GM12878 (cell line): ENCODE data around the gene EPB41L1. TPM values are rescaled to one million over a fixed set of nuclear protein-coding genes. Genes with fewer than 3 reads are reported as not detected.

Source experiments
- ATAC-seq: fragments of 200-7000 bp; cut with Tn5 transposase; 3 replicates; pipeline ENCODE4 v1.9.1; 2020; ENCODE audit warnings: mild to moderate bottlenecking, moderate library complexity
- BruUV-seq: library from RNA; stranded (reverse); fragments of 400-500 nt; replicated peaks from 2 replicates; lab custom pipeline; 2021; lab: Mats Ljungman, UMichigan
- CTCF ChIA-PET: fragments of 300-600 bp; sonication (Branson Sonifier 250); formaldehyde crosslinking; extraction: SDS; loops from one replicate; lab custom pipeline; 2021; ENCODE audit warnings: inconsistent platforms; lab: Yijun Ruan, JAX
- POLR2A ChIA-PET: fragments of 350-600 bp; formaldehyde crosslinking; extraction: SDS; loops from one replicate; lab custom pipeline; 2021; ENCODE audit warnings: inconsistent platforms; lab: Charles Lee
- RAD21 ChIA-PET: fragments of 300-600 bp; sonication (Branson Sonifier 250); formaldehyde crosslinking; loops from one replicate; lab custom pipeline; 2023; ENCODE audit warnings: antibody characterized with exemption; ENCODE audit not compliant: unreplicated experiment; lab: Charles Lee
- SMC1A ChIA-PET: fragments of 300-600 bp; sonication (Branson Sonifier 250); formaldehyde crosslinking; loops from one replicate; lab custom pipeline; 2023; ENCODE audit not compliant: unreplicated experiment, uncharacterized antibody; lab: Charles Lee
- DNase-seq: peaks from one replicate; pipeline ENCODE4 v3.0.0-alpha.2; 2011; ENCODE audit warnings: low read depth, low spot score
- FAIRE-seq: peaks from 3 replicates; lab custom pipeline; 2011; peaks lifted over from hg19 to GRCh38; lab: Jason Lieb, UNC
- H2AFZ ChIP-seq: 2 replicates; pipeline ENCODE4 v1.6.0; 2011; ENCODE audit warnings: low read depth, low read length, control low read depth; ENCODE audit not compliant: control insufficient read depth
- H3K27ac ChIP-seq: 2 replicates; pipeline ENCODE4 v1.5.1; 2011; ENCODE audit warnings: control low read depth; ENCODE audit not compliant: control insufficient read depth, insufficient read depth
- H3K27me3 ChIP-seq, 2 experiments: replicated peaks in 1 of 2; 2 replicates each; pipeline versions ENCODE4 v1.6.0 to v1.6.1; 2011; ENCODE audit warnings: low read length in 1 of 2; ENCODE audit not compliant: control insufficient read depth in 2 of 2, insufficient read depth in 2 of 2
- H3K36me3 ChIP-seq, 2 experiments: 2 replicates each; pipeline ENCODE4 v1.5.1; 2011; ENCODE audit warnings: low read length in 1 of 2; ENCODE audit not compliant: control insufficient read depth in 2 of 2, insufficient read depth in 2 of 2
- H3K4me1 ChIP-seq: 2 replicates; pipeline ENCODE4 v1.6.1; 2011; ENCODE audit warnings: mild to moderate bottlenecking, low read length, moderate library complexity, mixed read lengths; ENCODE audit not compliant: control insufficient read depth, insufficient read depth
- H3K4me2 ChIP-seq: 2 replicates; pipeline ENCODE4 v1.6.0; 2011; ENCODE audit warnings: control low read depth; ENCODE audit not compliant: control insufficient read depth, insufficient read depth
- H3K4me3 ChIP-seq: fragments of 200-600 bp; sonication (generic); 2 replicates; pipeline ENCODE4 v1.5.1; 2016
- H3K79me2 ChIP-seq: 2 replicates; pipeline ENCODE4 v1.6.0; 2011; ENCODE audit warnings: low read length; ENCODE audit not compliant: control insufficient read depth, insufficient read depth
- H3K9ac ChIP-seq: 2 replicates; pipeline ENCODE4 v1.8.0; 2011; ENCODE audit warnings: low read length, control low read depth, mixed read lengths; ENCODE audit not compliant: control insufficient read depth, insufficient read depth
- H3K9me3 ChIP-seq: replicated peaks from 3 replicates; pipeline ENCODE4 v1.5.1; 2011; ENCODE audit warnings: mild to moderate bottlenecking, low read length; ENCODE audit not compliant: control insufficient read depth, insufficient read depth
- H4K20me1 ChIP-seq: 2 replicates; pipeline ENCODE4 v1.6.0; 2011; ENCODE audit not compliant: control insufficient read depth, insufficient read depth
- CREB1 ChIP-seq: IDR thresholded peaks from 2 replicates; pipeline ENCODE4 v1.6.1; 2012; ENCODE audit warnings: low read depth, mild to moderate bottlenecking, inconsistent platforms
- EED ChIP-seq: sonication (generic); IDR thresholded peaks from 2 replicates; pipeline ENCODE4 v1.6.1; 2016; ENCODE audit warnings: antibody characterized with exemption, low read depth
- GATAD2B ChIP-seq: fragments of 450-650 bp; conservative IDR thresholded peaks from 2 replicates; pipeline ENCODE4 v1.6.1; 2017; ENCODE audit warnings: low read depth, mild to moderate bottlenecking, moderate library complexity
- HCFC1 ChIP-seq: fragments of 150-350 bp; IDR thresholded peaks from 2 replicates; pipeline ENCODE4 v1.6.1; 2014; ENCODE audit warnings: low read length
- HDAC6 ChIP-seq: fragments of 200-600 bp; sonication (generic); IDR thresholded peaks from one replicate; pipeline ENCODE4 v1.8.0; 2017; ENCODE audit warnings: antibody characterized with exemption; ENCODE audit not compliant: unreplicated experiment
- HDGF ChIP-seq: fragments of 450-650 bp; IDR thresholded peaks from 2 replicates; pipeline ENCODE4 v1.6.1; 2016; ENCODE audit warnings: antibody characterized with exemption
- NFIC ChIP-seq: IDR thresholded peaks from 2 replicates; pipeline ENCODE4 v1.6.1; 2012; ENCODE audit warnings: low read depth, mild to moderate bottlenecking, inconsistent platforms, low read length, moderate library complexity
- NFYA ChIP-seq: IDR thresholded peaks from 2 replicates; pipeline ENCODE4 v1.6.1; 2011; ENCODE audit warnings: low read depth, mild to moderate bottlenecking, low read length, improper control_type of control experiment, borderline replicate concordance
- PAX5 ChIP-seq: IDR thresholded peaks from 2 replicates; pipeline ENCODE4 v1.6.1; 2011; ENCODE audit warnings: low read depth, low read length, borderline replicate concordance
- POLR2AphosphoS5 ChIP-seq: IDR thresholded peaks from 2 replicates; pipeline ENCODE4 v1.6.1; 2011; ENCODE audit warnings: mild to moderate bottlenecking, low read length, inconsistent platforms
- RAD21 ChIP-seq: IDR thresholded peaks from 2 replicates; pipeline ENCODE4 v1.6.1; 2011; ENCODE audit warnings: mild to moderate bottlenecking, low read depth, low read length, moderate library complexity; ENCODE audit not compliant: insufficient read depth
- RELA ChIP-seq: fragments of 450-650 bp; IDR thresholded peaks from 2 replicates; pipeline ENCODE4 v1.8.0; 2014; ENCODE audit warnings: borderline replicate concordance; ENCODE audit not compliant: partially characterized antibody
- SIX5 ChIP-seq: IDR thresholded peaks from 2 replicates; pipeline ENCODE4 v1.6.1; 2011; ENCODE audit warnings: mild to moderate bottlenecking, low read depth, low read length, moderate library complexity; ENCODE audit not compliant: severe bottlenecking
- YY1 ChIP-seq: IDR thresholded peaks from 2 replicates; pipeline ENCODE4 v1.6.1; 2011; ENCODE audit warnings: low read depth, mild to moderate bottlenecking, low read length
- ZBTB33 ChIP-seq: fragments of 450-650 bp; IDR thresholded peaks from 2 replicates; pipeline ENCODE4 v1.6.1; 2017; ENCODE audit warnings: mild to moderate bottlenecking
- ZNF384 ChIP-seq: IDR thresholded peaks from 2 replicates; pipeline ENCODE4 v1.6.1; 2012; ENCODE audit warnings: low read depth, mild to moderate bottlenecking, low read length, improper control_type of control experiment, borderline replicate concordance
- WGBS: methylation state at CpG from one replicate; pipeline ENCODE4 v1.1.6; 2016; ENCODE audit warnings: low lambda C conversion rate; ENCODE audit not compliant: insufficient replicate concordance, insufficient coverage; ENCODE audit errors: missing lambda C conversion rate; 5-methylcytosine and 5-hydroxymethylcytosine counted together
- in situ Hi-C: fragments of 300-500 bp; cut with MboI; formaldehyde crosslinking; loops from 9 replicates; pipeline ENCODE4 v1.14.3; 2018; ENCODE audit warnings: mixed read lengths
- intact Hi-C: fragments of 100-400 bp; cut with micrococcal nuclease; formaldehyde crosslinking; loops from one replicate; pipeline ENCODE4 v1.14.2; 2022; ENCODE audit not compliant: unreplicated experiment
- polyA plus RNA-seq, 11 experiments: library from polyadenylated mRNA; depleted of rRNA in 4 of 11; unstranded in 6 of 11; stranded (reverse) in 5 of 11; fragments of >200 nt; fragmentation: Nextera tagmentation in 4 of 11; fragmentation: Illumina TruSeq in 1 of 11; extraction: Ambion mirVana in 4 of 11; extraction: Trizol in 1 of 11; gene quantifications; 1 replicate in 1 of 11; 2 replicates in 10 of 11; pipeline versions ENCODE4 v1.2.1 to v1.2.3, GENCODE V29; 2011 to 2016; ENCODE audit warnings: inconsistent platforms in 2 of 11, missing spikeins in 2 of 11, low read depth in 1 of 11
- total RNA-seq, 4 experiments: library from RNA; depleted of rRNA in 3 of 4; stranded (reverse); fragments of >200 nt in 3 of 4; fragmentation: Illumina TruSeq in 1 of 4; extraction: Trizol in 1 of 4; gene quantifications; 2 replicates each; pipeline versions ENCODE4 v1.2.1 to v1.2.3, GENCODE V29; 2013 to 2021

The EPB41L1 gene
- total and polyA plus RNA-seq, 10 of the 15 experiments (the other 5 are each of a cell fraction or from before 2014, with no cell fraction given), result 0.08 to 3.2 (median 0.31) TPM

GRCh38 chr20:36201198-36201597 is 46.7 kb downstream of the EPB41L1 start:
- in situ Hi-C loops, result loop anchor here (5.0 kb wide), 1 partner anchor 241 kb away; no protein-coding TSS in a partner anchor
- DNase-seq (no peak), ATAC-seq (no peak), FAIRE-seq (no peak)
- H2AFZ ChIP-seq, result no peak overlapping the region
- WGBS, result 28% methylated on average over 4 of the region's 4 CpGs
- POLR2A ChIA-PET, result no interaction called here
- no peak overlapping the region for H3K27ac ChIP-seq
- BruUV-seq, result no TSS peak
- no peaks in the 10 kb centered on the region for H4K20me1 ChIP-seq
- no peak for TF ChIP-seq PAX5
- no peak for TF ChIP-seq NFIC
- no peak overlapping the region for H3K4me3 ChIP-seq
- H3K27me3 ChIP-seq, result peaks cover 0 to 3% of the 10 kb centered on the region in 2 experiments; a peak in 3 of 4 replicates
- intact Hi-C loops, result no loop called here
- H3K79me2 ChIP-seq, result no peaks in the 10 kb centered on the region
- SMC1A ChIA-PET, result interaction anchor here (1.8 kb wide), 1 partner anchor 44 kb away, joined by 7 read pairs; no protein-coding TSS in a partner anchor
- RAD21 ChIA-PET, result interaction anchor here (3.1 kb wide), 1 partner anchor 237 kb away, joined by 19 read pairs; no protein-coding TSS in a partner anchor
- no peaks in the 10 kb centered on the region for H3K4me1 ChIP-seq
- no peaks in the 10 kb centered on the region for H3K36me3 ChIP-seq
- no peak overlapping the region for H3K9ac ChIP-seq
- no peaks in the 10 kb centered on the region for H3K9me3 ChIP-seq
- CTCF ChIA-PET, result interaction anchor here (0.8 to 8.1 kb wide), 13 partner anchors 9 to 239 kb away, joined by 3 to 115 read pairs (median 16); no protein-coding TSS in a partner anchor
- no peak overlapping the region for H3K4me2 ChIP-seq

- peaks cover 0 to 3% of the 10 kb centered on the region in 2 experiments; a peak in 1 of 4 replicates for H3K27me3 ChIP-seq
- POLR2A ChIA-PET, result no interaction called here
- SMC1A ChIA-PET, result interaction anchor here (0.7 to 2.1 kb wide), 10 partner anchors 8 to 237 kb away, joined by 3 to 10 read pairs (median 4); no protein-coding TSS in a partner anchor
- H3K9me3 ChIP-seq, result no peaks in the 10 kb centered on the region
- peak; percentile 88 for ATAC-seq
- H3K4me2 ChIP-seq, result no peak overlapping the region
- H3K27ac ChIP-seq, result no peak overlapping the region
- BruUV-seq, result no TSS peak
- H3K4me1 ChIP-seq, result no peaks in the 10 kb centered on the region
- H3K4me3 ChIP-seq, result no peak overlapping the region
- WGBS, result 12% methylated on average over 18 of the region's 18 CpGs
- in situ Hi-C loops, result loop anchor here (5.0 kb wide), 1 partner anchor 239 kb away; no protein-coding TSS in a partner anchor
- no peak overlapping the region for H2AFZ ChIP-seq
- intact Hi-C loops, result loop anchor here (1.0 kb wide), 1 partner anchor 236 kb away; no protein-coding TSS in a partner anchor
- H4K20me1 ChIP-seq, result no peaks in the 10 kb centered on the region
- RAD21 ChIA-PET, result interaction anchor here (0.6 to 3.1 kb wide), 6 partner anchors 195 to 289 kb away, joined by 3 to 19 read pairs (median 4); no protein-coding TSS in a partner anchor
- FAIRE-seq, result peak; percentile 92
- no peaks in the 10 kb centered on the region for H3K79me2 ChIP-seq
- CTCF ChIA-PET, result interaction anchor here (0.6 to 8.1 kb wide), 43 partner anchors 10 to 1158 kb away, joined by 3 to 115 read pairs (median 4); partner anchors contain the start of gene AAR2
- H3K9ac ChIP-seq, result no peak overlapping the region
- H3K36me3 ChIP-seq, result no peaks in the 10 kb centered on the region
- DNase-seq, result no peak
- TF ChIP-seq HDAC6, result no peak
- TF ChIP-seq CREB1, result no peak
- TF ChIP-seq NFYA, result no peak
- TF ChIP-seq YY1, result peak; percentile 92
- TF ChIP-seq HCFC1, result 0 out of 2 replicates have a peak, but pooled peaks have one; percentile 8
- TF ChIP-seq RAD21, result peak; percentile 86
- 0 out of 2 replicates have a peak, but pooled peaks have one; percentile 30 for TF ChIP-seq GATAD2B
- TF ChIP-seq POLR2AphosphoS5, result no peak
- no peak for TF ChIP-seq ZNF384
- TF ChIP-seq ZBTB33, result no peak
- TF ChIP-seq NFIC, result no peak
- TF ChIP-seq HDGF, result no peak
- no peak for TF ChIP-seq RELA
- no peak for TF ChIP-seq SIX5
- no peak for TF ChIP-seq EED
These were observed 48.4 kb downstream of the EPB41L1 start for GRCh38 chr20:36202891-36203338.
